Upper lobe of left lung (tissue), 4 donors: ENCODE data around the gene CLCN1.

Experiments
- EP300 ChIP-seq, 4 donors: sonication (generic); formaldehyde crosslinking; IDR thresholded peaks; one replicate each; pipeline ENCODE4 v1.5.1; 2017; ENCODE audit warnings: antibody characterized with exemption in 4 of 4, control low read depth in 2 of 4
- POLR2A ChIP-seq, 4 donors: fragments of 450-650 bp; IDR thresholded peaks; one replicate each; pipeline ENCODE4 v1.5.1; 2016 to 2017; ENCODE audit warnings: antibody characterized with exemption in 4 of 4, mild to moderate bottlenecking in 2 of 4
- POLR2AphosphoS5 ChIP-seq, 2 donors: sonication (generic); formaldehyde crosslinking; IDR thresholded peaks; one replicate each; pipeline ENCODE4 v1.5.1; 2017; ENCODE audit warnings: antibody characterized with exemption in 2 of 2
- TF ChIP-seq, protein P1 (sequence below), 6 experiments: fragments of 450-650 bp in 4 of 6; fragments of 200-600 bp in 2 of 6; sonication (generic) in 2 of 6; IDR thresholded peaks; one replicate each; pipeline ENCODE4 v1.5.1; 2016 to 2019; ENCODE audit warnings: antibody characterized with exemption in 6 of 6

DNA sequence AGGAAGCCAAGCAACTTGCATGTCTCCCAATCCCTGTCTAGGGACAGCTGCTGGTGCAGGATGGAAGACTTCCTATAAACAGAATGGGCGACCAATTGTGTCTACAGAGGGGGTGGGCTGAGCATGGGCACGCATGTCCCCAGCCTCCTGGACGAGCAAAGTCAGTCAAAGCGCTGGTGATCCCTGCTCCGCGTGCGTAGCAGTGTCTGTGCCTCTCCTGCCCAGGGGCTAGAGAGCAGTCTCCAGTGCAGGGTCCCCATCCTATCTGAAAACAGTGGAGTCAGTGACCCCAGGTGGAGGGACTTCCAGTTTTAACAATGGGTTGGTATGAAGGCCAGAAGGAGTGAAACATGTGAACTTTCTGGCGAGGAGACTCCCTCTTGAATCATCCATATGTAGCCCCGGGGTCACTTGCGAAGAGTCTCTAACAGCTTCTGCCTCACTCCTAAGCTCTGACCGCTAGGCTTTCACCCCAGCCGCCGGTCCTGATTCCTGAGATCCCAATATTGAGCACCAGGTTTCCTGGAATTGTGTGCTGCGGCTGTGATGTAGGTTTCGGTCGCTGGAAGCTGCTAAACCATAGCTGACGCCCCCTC is 28.5 kb upstream of the CLCN1 start:
- TF ChIP-seq, protein P1, sequence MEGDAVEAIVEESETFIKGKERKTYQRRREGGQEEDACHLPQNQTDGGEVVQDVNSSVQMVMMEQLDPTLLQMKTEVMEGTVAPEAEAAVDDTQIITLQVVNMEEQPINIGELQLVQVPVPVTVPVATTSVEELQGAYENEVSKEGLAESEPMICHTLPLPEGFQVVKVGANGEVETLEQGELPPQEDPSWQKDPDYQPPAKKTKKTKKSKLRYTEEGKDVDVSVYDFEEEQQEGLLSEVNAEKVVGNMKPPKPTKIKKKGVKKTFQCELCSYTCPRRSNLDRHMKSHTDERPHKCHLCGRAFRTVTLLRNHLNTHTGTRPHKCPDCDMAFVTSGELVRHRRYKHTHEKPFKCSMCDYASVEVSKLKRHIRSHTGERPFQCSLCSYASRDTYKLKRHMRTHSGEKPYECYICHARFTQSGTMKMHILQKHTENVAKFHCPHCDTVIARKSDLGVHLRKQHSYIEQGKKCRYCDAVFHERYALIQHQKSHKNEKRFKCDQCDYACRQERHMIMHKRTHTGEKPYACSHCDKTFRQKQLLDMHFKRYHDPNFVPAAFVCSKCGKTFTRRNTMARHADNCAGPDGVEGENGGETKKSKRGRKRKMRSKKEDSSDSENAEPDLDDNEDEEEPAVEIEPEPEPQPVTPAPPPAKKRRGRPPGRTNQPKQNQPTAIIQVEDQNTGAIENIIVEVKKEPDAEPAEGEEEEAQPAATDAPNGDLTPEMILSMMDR (IDR thresholded peaks at IDR 0.05), result no peak
- TF ChIP-seq POLR2A (IDR thresholded peaks at IDR 0.05) (peak in 1 of 4 donors; percentile 27), EP300 (IDR thresholded peaks at IDR 0.05) (no peak), POLR2AphosphoS5 (IDR thresholded peaks at IDR 0.05) (no peak)
